Mucosa of gallbladder (tissue), 1 donor: Measurements from ENCODE around the gene TUBGCP2. TPM values are rescaled to one million over a fixed set of nuclear protein-coding genes. Genes with fewer than 3 reads are reported as not detected.

Experiments
- DNase-seq: peaks from one replicate; pipeline ENCODE4 v3.0.0-alpha.2; 2020; ENCODE audit warnings: low spot score
- total RNA-seq: library from RNA; stranded (reverse); gene quantifications from one replicate; pipeline ENCODE4 v1.2.1, GENCODE V29; 2021
- donor health status: DM: no; HTN: no; CAD: no.

TUBGCP2 gene
- total RNA-seq, 1 donor from 2014 or later: 56.9 TPM

GRCh38 chr10:133341983-133342382 lies 33.3 kb upstream of the TUBGCP2 start:
- no peak for DNase-seq

GRCh38 chr10:133339708-133340380 lies 31.2 kb upstream of the TUBGCP2 start:
- DNase-seq: no peak

GRCh38 chr10:133338080-133339071 lies 29.7 kb upstream of the TUBGCP2 start:
- no peak for DNase-seq

- no peak for DNase-seq
Observed at GRCh38 chr10:133337370-133337725, 28.7 kb upstream of the TUBGCP2 start.

GRCh38 chr10:133336577-133337369 lies 28.1 kb upstream of the TUBGCP2 start, which contains the start of gene CALY:
CALY (minus strand) TSS chr10:133336896; CDS start chr10:133328989, 7,907 bp downstream.
- DNase-seq: peak; percentile 65

- no peak for DNase-seq
Observed at GRCh38 chr10:133336118-133336576, 27.5 kb upstream of the TUBGCP2 start.

GRCh38 chr10:133335246-133336117 lies 26.8 kb upstream of the TUBGCP2 start:
- DNase-seq: peak; percentile 60

- no peak for DNase-seq
Observed at GRCh38 chr10:133334503-133335245, 26.0 kb upstream of the TUBGCP2 start.

- no peak for DNase-seq
Observed at GRCh38 chr10:133332936-133333699, 24.4 kb upstream of the TUBGCP2 start.

GRCh38 chr10:133329491-133330202 lies 21.0 kb upstream of the TUBGCP2 start:
- peak; percentile 86 for DNase-seq

GRCh38 chr10:133328358-133329343 lies 20.0 kb upstream of the TUBGCP2 start:
- DNase-seq: no peak

- DNase-seq: no peak
Observed at GRCh38 chr10:133327651-133328357, 19.1 kb upstream of the TUBGCP2 start.

GRCh38 chr10:133326745-133327650 lies 18.3 kb upstream of the TUBGCP2 start:
- DNase-seq: no peak

- no peak for DNase-seq
Observed at GRCh38 chr10:133326223-133326551, 17.5 kb upstream of the TUBGCP2 start.

- no peak for DNase-seq
Observed at GRCh38 chr10:133325440-133326222, 17.0 kb upstream of the TUBGCP2 start.
